Astrocyte of the spinal cord (primary cell): Measurements from ENCODE around the gene SRPX.

Experiments
- DNase-seq: peaks from one replicate; pipeline ENCODE4 v3.0.0; 2011; ENCODE audit warnings: low read depth, low spot score
- H3K4me3 ChIP-seq: 2 replicates; pipeline ENCODE4 v1.5.1; 2011; ENCODE audit warnings: low read depth, mild to moderate bottlenecking, low read length, moderate library complexity
- in situ Hi-C: cut with HindIII; loops from 2 replicates; pipeline ENCODE4 v1.10.0; 2017; ENCODE audit warnings: low sequenced_read_pairs
- TF ChIP-seq, protein P1 (sequence below): IDR thresholded peaks from 2 replicates; pipeline ENCODE4 v1.5.1; 2012; ENCODE audit warnings: low read depth, mild to moderate bottlenecking, low read length, inconsistent platforms

Gene SRPX

GRCh38 chrX:38170556-38170955 lies 50.1 kb downstream of the SRPX start:
- TF ChIP-seq, protein P1, sequence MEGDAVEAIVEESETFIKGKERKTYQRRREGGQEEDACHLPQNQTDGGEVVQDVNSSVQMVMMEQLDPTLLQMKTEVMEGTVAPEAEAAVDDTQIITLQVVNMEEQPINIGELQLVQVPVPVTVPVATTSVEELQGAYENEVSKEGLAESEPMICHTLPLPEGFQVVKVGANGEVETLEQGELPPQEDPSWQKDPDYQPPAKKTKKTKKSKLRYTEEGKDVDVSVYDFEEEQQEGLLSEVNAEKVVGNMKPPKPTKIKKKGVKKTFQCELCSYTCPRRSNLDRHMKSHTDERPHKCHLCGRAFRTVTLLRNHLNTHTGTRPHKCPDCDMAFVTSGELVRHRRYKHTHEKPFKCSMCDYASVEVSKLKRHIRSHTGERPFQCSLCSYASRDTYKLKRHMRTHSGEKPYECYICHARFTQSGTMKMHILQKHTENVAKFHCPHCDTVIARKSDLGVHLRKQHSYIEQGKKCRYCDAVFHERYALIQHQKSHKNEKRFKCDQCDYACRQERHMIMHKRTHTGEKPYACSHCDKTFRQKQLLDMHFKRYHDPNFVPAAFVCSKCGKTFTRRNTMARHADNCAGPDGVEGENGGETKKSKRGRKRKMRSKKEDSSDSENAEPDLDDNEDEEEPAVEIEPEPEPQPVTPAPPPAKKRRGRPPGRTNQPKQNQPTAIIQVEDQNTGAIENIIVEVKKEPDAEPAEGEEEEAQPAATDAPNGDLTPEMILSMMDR: no peak
- in situ Hi-C loops: no loop called here
- no peak overlapping the region for H3K4me3 ChIP-seq

DNA sequence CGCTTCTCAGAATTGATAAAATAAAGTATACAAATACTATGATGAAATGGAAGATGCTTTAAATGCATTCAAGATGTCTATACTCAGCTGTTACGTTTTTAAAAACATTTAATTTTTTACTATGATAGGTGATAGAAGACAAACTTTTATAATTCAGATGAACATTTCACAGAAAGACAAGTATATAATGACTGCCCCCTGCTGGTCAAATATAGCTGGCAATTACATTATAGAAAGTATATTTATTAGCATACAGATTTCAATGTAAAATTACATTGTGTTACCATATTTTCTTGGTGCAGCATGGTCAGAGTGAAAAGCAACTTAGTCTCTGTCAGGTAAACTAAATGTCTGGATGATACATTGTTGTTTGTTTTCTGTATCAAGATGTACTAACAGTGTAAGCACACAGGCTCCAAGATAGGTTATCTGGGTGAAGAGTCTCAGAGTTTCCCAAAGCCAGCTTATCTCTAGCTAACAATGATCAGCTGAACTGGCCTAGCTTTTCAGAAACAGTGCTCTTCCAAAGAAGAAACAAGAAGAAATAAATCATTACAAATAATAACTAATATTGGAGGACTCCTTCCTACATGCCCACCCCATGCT lies 54.1 kb downstream of the SRPX start:
- in situ Hi-C loops: no loop called here
- TF ChIP-seq, protein P1: peak; percentile 34
- DNase-seq: peak; percentile 35

More at GRCh38 chrX:38170556-38170955, 50.1 kb downstream of the SRPX start:
- no peak for DNase-seq

DNA sequence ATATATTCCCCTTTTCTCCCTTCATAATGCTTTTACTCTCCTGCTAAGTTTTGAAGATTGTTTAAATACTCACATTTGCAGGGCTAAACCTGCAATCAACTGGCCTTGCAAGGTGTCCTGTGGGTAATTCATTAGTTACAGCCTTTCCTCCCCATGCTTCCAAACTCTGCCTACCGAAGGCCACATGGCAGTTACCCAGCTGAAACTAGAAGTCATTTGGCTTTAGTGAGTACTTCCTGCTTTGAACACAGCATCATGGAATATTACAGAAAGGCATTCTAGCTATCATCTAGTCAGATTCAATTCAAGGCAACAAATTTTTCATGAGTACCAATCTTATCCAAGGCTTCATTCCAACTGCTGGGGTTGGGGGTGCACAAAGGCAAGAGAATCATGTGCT lies 55.6 kb downstream of the SRPX start:
- DNase-seq: no peak
- TF ChIP-seq, protein P1: no peak

More for the DNA sequence above, 54.1 kb downstream of the SRPX start:
- no peak overlapping the region for H3K4me3 ChIP-seq

DNA sequence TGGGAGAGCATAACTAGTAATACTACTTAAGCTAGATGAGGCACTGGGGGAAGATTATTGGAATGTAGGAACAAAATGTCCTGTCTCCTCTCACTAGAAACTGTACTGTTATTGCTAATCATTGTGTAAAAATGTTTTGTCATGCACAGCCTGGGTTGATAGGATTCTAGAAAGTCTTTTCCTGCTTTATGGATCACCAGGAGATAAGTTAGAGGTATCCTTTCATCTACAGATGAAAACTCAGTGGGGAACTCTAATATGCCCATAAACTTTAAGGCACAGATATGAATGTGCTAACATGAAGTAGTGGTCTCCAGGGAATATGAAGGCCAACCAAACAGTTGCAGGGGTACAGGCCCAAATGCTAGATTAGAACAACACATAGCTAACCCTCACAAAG lies 57.5 kb downstream of the SRPX start:
- H3K4me3 ChIP-seq: no peak overlapping the region
- TF ChIP-seq, protein P1: no peak
- in situ Hi-C loops: no loop called here
- DNase-seq: no peak

More for the DNA sequence above, 55.6 kb downstream of the SRPX start:
- no peak overlapping the region for H3K4me3 ChIP-seq
- in situ Hi-C loops: no loop called here

DNA sequence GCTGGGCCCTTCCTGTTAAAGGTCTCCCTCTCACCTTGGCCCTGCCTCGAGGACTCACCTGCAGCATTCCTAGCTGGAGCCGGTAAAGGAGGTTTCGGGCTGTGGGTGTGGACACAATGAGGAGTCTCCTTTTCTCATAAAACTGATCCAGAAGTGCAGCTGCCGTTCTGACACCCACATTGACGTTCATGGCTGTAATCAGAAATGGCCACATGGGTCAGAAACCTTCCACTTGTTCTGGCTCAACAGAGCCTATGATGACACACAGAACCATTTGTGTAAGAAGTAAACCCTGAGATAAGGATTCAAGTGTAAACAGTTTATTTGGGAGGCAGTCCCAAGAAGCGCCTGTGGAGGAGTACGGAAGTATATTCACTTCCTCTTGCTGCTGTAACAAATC lies 63.8 kb downstream of the SRPX start:
- TF ChIP-seq, protein P1: no peak
- no peak for DNase-seq
- H3K4me3 ChIP-seq: no peak overlapping the region
- in situ Hi-C loops: no loop called here

- TF ChIP-seq, protein P1: no peak
- DNase-seq: no peak
- in situ Hi-C loops: no loop called here
- H3K4me3 ChIP-seq: no peak overlapping the region
Measured at GRCh38 chrX:38154818-38155217, 65.9 kb downstream of the SRPX start.

DNA sequence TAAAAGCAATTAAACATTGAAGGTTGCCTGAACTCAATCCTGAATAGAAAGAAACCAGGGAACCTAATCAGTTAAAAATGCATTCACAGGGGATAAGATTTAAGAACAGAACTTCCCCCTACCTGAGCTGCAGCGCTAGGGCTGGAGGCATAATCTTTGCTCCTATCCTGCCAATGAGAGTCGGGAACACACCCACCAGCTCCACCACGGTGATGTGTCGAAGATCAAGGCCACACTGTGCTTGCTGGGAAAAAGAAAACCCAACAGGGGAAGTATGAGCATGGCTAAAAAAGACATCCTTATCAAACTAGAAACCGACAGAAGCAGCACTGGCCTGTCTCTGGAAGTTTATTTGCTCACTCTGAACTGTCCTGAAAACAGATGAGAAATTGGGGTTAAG lies 66.3 kb downstream of the SRPX start:
- in situ Hi-C loops: no loop called here
- no peak for DNase-seq
- H3K4me3 ChIP-seq: no peak overlapping the region
- TF ChIP-seq, protein P1: no peak
